Measurements from ENCODE around the gene HAS3. TPM values are rescaled to one million over a fixed set of nuclear protein-coding genes. Genes with fewer than 3 reads are reported as not detected.
"Not testable (repeated sequence)": the region's sequence is repeated elsewhere in the genome, so short reads cannot be mapped to it uniquely, and the experiment has no call there.

The HAS3 gene
- total RNA-seq, 1 experiment from 2014 or later = 2.5 TPM

DNA sequence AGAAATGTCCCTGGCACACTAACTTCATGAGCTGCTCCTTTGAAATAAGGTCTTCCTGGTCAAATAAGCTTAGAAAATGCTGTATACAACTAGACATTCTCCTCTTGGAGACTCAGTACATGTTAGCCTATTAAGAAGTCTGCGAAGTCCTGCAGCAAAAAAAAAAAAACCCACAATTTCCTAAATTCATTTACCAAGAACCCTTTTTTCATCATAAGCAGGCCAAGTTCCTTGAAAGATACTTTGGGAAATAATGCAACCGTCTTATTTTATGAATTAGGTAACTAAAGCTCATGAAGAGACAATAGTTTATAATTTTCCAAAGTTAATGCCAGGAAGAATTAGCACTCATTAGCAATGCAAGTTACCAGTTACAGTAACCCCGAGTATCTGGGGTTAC, 49.0 kb upstream of the HAS3 start:
- H3K27me3 ChIP-seq (ENCODE audit: insufficient read depth, low read depth) = no peaks in the 10 kb centered on the region
- no peaks in the 10 kb centered on the region for H3K9me2 ChIP-seq (ENCODE audit: insufficient read depth)
- CTCF ChIA-PET = no interaction called here
- no peak for TF ChIP-seq EZH2 (IDR thresholded peaks at IDR 0.05; ENCODE audit: low read depth)
- TF ChIP-seq, protein P1, sequence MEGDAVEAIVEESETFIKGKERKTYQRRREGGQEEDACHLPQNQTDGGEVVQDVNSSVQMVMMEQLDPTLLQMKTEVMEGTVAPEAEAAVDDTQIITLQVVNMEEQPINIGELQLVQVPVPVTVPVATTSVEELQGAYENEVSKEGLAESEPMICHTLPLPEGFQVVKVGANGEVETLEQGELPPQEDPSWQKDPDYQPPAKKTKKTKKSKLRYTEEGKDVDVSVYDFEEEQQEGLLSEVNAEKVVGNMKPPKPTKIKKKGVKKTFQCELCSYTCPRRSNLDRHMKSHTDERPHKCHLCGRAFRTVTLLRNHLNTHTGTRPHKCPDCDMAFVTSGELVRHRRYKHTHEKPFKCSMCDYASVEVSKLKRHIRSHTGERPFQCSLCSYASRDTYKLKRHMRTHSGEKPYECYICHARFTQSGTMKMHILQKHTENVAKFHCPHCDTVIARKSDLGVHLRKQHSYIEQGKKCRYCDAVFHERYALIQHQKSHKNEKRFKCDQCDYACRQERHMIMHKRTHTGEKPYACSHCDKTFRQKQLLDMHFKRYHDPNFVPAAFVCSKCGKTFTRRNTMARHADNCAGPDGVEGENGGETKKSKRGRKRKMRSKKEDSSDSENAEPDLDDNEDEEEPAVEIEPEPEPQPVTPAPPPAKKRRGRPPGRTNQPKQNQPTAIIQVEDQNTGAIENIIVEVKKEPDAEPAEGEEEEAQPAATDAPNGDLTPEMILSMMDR (conservative IDR thresholded peaks at IDR 0.05) = no peak
- no peak for DNase-seq
- H4K20me1 ChIP-seq (ENCODE audit: insufficient read depth) = no peaks in the 10 kb centered on the region
- no peaks in the 10 kb centered on the region for H3K36me3 ChIP-seq (ENCODE audit: low read depth)
- H3K9me3 ChIP-seq (ENCODE audit: insufficient read depth, low read depth) = no peaks in the 10 kb centered on the region
- H3K4me1 ChIP-seq (replicated peaks; ENCODE audit: insufficient read depth) = peaks cover 33% of the 10 kb centered on the region
- BruUV-seq (replicated peaks) = no TSS peak
- no peaks in the 10 kb centered on the region for H3K79me2 ChIP-seq (ENCODE audit: low read depth)
- POLR2A ChIA-PET (ENCODE audit: unreplicated experiment) = no interaction called here
- H3F3A ChIP-seq (ENCODE audit: insufficient read depth, low read depth) = peaks cover 35% of the 10 kb centered on the region
- intact Hi-C loops (cut with micrococcal nuclease; ENCODE audit: unreplicated experiment) = no loop called here
- H3K4me3 ChIP-seq = no peak overlapping the region
- H2AFZ ChIP-seq = no peak overlapping the region
- H3K4me2 ChIP-seq = no peak overlapping the region
- peak overlapping the region; percentile 64; the same call in 1 of the 2 replicates for H3K27ac ChIP-seq

DNA sequence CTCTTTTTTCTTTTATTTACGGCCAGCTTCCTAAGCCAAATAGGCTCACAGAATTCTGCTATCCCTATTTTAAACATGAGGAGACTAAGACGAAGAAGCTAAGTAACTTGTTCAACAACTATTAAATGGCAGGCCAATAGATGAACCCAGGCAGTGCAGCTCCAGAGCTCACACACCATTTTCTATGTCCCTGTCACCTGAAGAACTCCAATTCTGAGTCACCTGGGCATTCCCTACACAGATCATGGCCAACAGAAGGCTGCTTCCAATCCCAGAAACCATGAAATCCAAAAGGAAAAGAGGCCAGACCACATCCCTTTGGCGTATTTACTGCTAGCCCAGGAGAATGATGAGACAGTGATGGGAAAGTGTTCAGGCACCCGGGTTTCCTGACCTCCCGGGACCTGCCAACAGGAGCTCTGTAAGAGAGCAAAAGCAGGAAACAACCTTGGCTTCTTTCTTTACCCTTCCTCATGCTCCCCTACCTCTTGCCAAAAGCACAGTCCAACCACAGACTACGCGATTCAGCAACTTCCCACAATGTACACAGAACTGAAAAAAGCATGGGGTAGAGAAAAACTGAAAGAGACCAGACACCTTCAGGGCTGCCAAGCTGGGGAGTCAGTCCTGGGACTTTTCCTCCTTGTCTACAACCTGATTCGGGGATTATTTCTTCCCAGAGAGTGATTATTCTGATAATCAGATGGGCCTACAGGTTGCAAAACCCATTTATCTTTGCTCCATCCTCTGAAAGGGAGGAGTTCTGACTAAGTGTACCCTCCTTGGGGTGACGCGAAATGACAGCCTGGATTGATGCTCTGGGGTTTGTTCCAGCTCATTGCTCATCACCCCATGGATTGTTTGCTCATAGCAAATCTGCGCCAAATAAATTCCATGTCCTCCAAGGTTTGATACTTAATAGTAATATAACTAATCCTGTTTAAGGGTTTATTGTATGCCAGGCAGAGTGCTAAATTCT, 47.8 kb upstream of the HAS3 start:
- Histone ChIP-seq H3K4me3 (no peak overlapping the region; the same call in 1 of the 2 replicates), H3K36me3 (ENCODE audit: low read depth) (no peaks in the 10 kb centered on the region), H3K27me3 (ENCODE audit: insufficient read depth, low read depth) (no peaks in the 10 kb centered on the region), H3K9me3 (ENCODE audit: insufficient read depth, low read depth) (no peaks in the 10 kb centered on the region), H2AFZ (peak overlapping the region; percentile 48), H3K4me2 (peak overlapping the region; percentile 65), H3K79me2 (ENCODE audit: low read depth) (no peaks in the 10 kb centered on the region), H3K4me1 (replicated peaks; ENCODE audit: insufficient read depth) (peaks cover 31% of the 10 kb centered on the region), H3K9me2 (ENCODE audit: insufficient read depth) (no peaks in the 10 kb centered on the region), H3K27ac (peak overlapping the region; percentile 64), H4K20me1 (ENCODE audit: insufficient read depth) (no peaks in the 10 kb centered on the region), H3F3A (ENCODE audit: insufficient read depth, low read depth) (peaks cover 42% of the 10 kb centered on the region)
- TF ChIP-seq EZH2 (IDR thresholded peaks at IDR 0.05; ENCODE audit: low read depth) = no peak
- TF ChIP-seq, protein P1 (conservative IDR thresholded peaks at IDR 0.05) = no peak
- ChIA-PET POLR2A (ENCODE audit: unreplicated experiment) (interaction anchor here (0.5 to 0.7 kb wide), 3 partner anchors 17 to 282 kb away, joined by 3 to 7 read pairs (median 4); no protein-coding TSS in a partner anchor), CTCF (interaction anchor here (0.7 kb wide), 1 partner anchor 467 kb away, joined by 3 read pairs; no protein-coding TSS in a partner anchor)
- intact Hi-C loops (cut with micrococcal nuclease; ENCODE audit: unreplicated experiment) = no loop called here
- peak; percentile 48 to 86 for DNase-seq
- no TSS peak for BruUV-seq (replicated peaks)

DNA sequence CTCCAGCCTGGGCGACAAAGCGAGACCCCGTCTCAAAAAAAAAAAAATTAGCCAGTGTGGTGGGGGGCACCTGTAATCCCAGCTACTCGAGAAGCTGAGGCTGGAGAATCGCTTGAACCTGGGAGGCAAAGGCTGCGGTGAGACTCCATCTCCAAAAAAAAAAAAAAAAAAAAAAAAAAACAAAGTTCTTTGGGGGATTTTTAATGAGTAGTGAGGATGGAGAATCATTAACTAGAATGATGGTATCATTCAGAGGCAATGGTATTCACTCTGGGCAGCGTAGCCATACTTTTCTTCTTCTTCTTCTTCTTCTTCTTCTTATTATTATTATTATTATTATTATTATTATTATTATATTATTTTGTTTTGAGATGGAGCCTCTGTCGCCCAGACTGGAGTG, 42.0 kb upstream of the HAS3 start:
- BruUV-seq (replicated peaks); DNase-seq; POLR2A ChIA-PET (ENCODE audit: unreplicated experiment); H3K4me3 ChIP-seq; H3K36me3 ChIP-seq (ENCODE audit: low read depth); H3K79me2 ChIP-seq (ENCODE audit: low read depth); H2AFZ ChIP-seq; H3K4me2 ChIP-seq; H4K20me1 ChIP-seq (ENCODE audit: insufficient read depth); intact Hi-C loops (cut with micrococcal nuclease; ENCODE audit: unreplicated experiment); H3K27me3 ChIP-seq (ENCODE audit: insufficient read depth, low read depth); H3K9me2 ChIP-seq (ENCODE audit: insufficient read depth); H3K9me3 ChIP-seq (ENCODE audit: insufficient read depth, low read depth): not testable (repeated sequence)
- CTCF ChIA-PET = interaction anchor here (0.6 kb wide), 1 partner anchor 749 kb away, joined by 15 read pairs; no protein-coding TSS in a partner anchor
- H3F3A ChIP-seq (ENCODE audit: insufficient read depth, low read depth) = peaks cover 46% of the 10 kb centered on the region
- peak overlapping the region; percentile 65 for H3K27ac ChIP-seq
- H3K4me1 ChIP-seq (replicated peaks; ENCODE audit: insufficient read depth) = peaks cover 31% of the 10 kb centered on the region
